WTC11 (cell line): Measurements from ENCODE around the gene BCAS1. TPM values are rescaled to one million over a fixed set of nuclear protein-coding genes. Genes with fewer than 3 reads are reported as not detected.
A peak's percentile ranks its signal among the peaks of the same experiment; 100 is the strongest.

ENCODE experiments used
- ATAC-seq: fragments of 200-7000 bp; cut with Tn5 transposase; 2 replicates; pipeline ENCODE4 v1.10.0; 2021; ENCODE audit warnings: mild to moderate bottlenecking, moderate library complexity
- CTCF ChIA-PET: fragments of 300-600 bp; sonication (Branson Sonifier 250); formaldehyde crosslinking; loops from one replicate; lab custom pipeline; 2021; ENCODE audit warnings: antibody characterized with exemption; lab: Charles Lee
- POLR2A ChIA-PET: fragments of 350-600 bp; sonication (Branson Sonifier 250); formaldehyde crosslinking; loops from one replicate; lab custom pipeline; 2021; ENCODE audit warnings: antibody characterized with exemption; lab: Charles Lee
- DNase-seq: peaks from one replicate; pipeline ENCODE4 v3.0.0; 2021; ENCODE audit warnings: low spot score
- H3K27ac Mint-ChIP-seq: 2 replicates; pipeline ENCODE4 v1.8.0; 2021; ENCODE audit warnings: mixed read lengths
- H3K27me3 Mint-ChIP-seq: 2 replicates; pipeline ENCODE4 v1.8.0; 2021; ENCODE audit warnings: low read depth, mild to moderate bottlenecking, moderate library complexity, mixed read lengths
- H3K36me3 Mint-ChIP-seq: 2 replicates; pipeline ENCODE4 v1.8.0; 2021; ENCODE audit warnings: mixed read lengths
- H3K4me1 Mint-ChIP-seq: 2 replicates; pipeline ENCODE4 v1.8.0; 2022; ENCODE audit warnings: mixed read lengths
- H3K4me3 Mint-ChIP-seq: 2 replicates; pipeline ENCODE4 v1.8.0; 2021; ENCODE audit warnings: mild to moderate bottlenecking, moderate library complexity, mixed read lengths
- H3K9me3 Mint-ChIP-seq: 2 replicates; pipeline ENCODE4 v1.8.0; 2021; ENCODE audit warnings: mixed read lengths
- CDX4 ChIP-seq: fragments of 250-450 bp; sonication (Bioruptor Pico); IDR thresholded peaks from 2 replicates; pipeline ENCODE4 v1.9.0; 2021; ENCODE audit warnings: moderate library complexity, mild to moderate bottlenecking, inconsistent platforms, borderline replicate concordance
- CREB1 ChIP-seq: sonication (generic); formaldehyde crosslinking; IDR thresholded peaks from 2 replicates; pipeline ENCODE4 v1.8.0; 2023; ENCODE audit warnings: mild to moderate bottlenecking, missing genetic modification reagents
- ESRRA ChIP-seq: sonication (generic); formaldehyde crosslinking; IDR thresholded peaks from 2 replicates; pipeline ENCODE4 v1.8.1; 2022; ENCODE audit warnings: mild to moderate bottlenecking, missing genetic modification reagents, borderline replicate concordance
- FOXK1 ChIP-seq: sonication (generic); formaldehyde crosslinking; IDR thresholded peaks from 2 replicates; pipeline ENCODE4 v1.8.0; 2022; ENCODE audit warnings: mild to moderate bottlenecking, moderate library complexity, missing genetic modification reagents
- GTF2I ChIP-seq: fragments of 250-450 bp; sonication (Bioruptor Pico); conservative IDR thresholded peaks from 2 replicates; pipeline ENCODE4 v1.4.0; 2021; ENCODE audit warnings: mild to moderate bottlenecking
- NR2C2 ChIP-seq: sonication (generic); formaldehyde crosslinking; IDR thresholded peaks from 2 replicates; pipeline ENCODE4 v1.8.0; 2022; ENCODE audit warnings: mild to moderate bottlenecking, missing genetic modification reagents
- PRDM15 ChIP-seq: sonication (generic); formaldehyde crosslinking; IDR thresholded peaks from 2 replicates; pipeline ENCODE4 v1.8.0; 2022; ENCODE audit warnings: missing genetic modification reagents
- RORB ChIP-seq: fragments of 250-450 bp; sonication (Bioruptor Pico); IDR thresholded peaks from 2 replicates; pipeline ENCODE4 v1.9.0; 2021; ENCODE audit warnings: mild to moderate bottlenecking
- SMAD3 ChIP-seq: sonication (generic); formaldehyde crosslinking; IDR thresholded peaks from 2 replicates; pipeline ENCODE4 v1.8.0; 2022; ENCODE audit warnings: missing genetic modification reagents, mild to moderate bottlenecking, borderline replicate concordance
- TCF7 ChIP-seq: sonication (generic); formaldehyde crosslinking; IDR thresholded peaks from 2 replicates; pipeline ENCODE4 v1.8.0; 2022; ENCODE audit warnings: mild to moderate bottlenecking, low read depth, missing genetic modification reagents, moderate library complexity
- TEAD1 ChIP-seq: sonication (generic); formaldehyde crosslinking; IDR thresholded peaks from 2 replicates; pipeline ENCODE4 v1.8.0; 2022; ENCODE audit warnings: mild to moderate bottlenecking, missing genetic modification reagents
- ZBTB21 ChIP-seq: sonication (generic); formaldehyde crosslinking; IDR thresholded peaks from 2 replicates; pipeline ENCODE4 v1.8.1; 2023; ENCODE audit warnings: mild to moderate bottlenecking, missing genetic modification reagents, borderline replicate concordance
- ZNF121 ChIP-seq: sonication (generic); formaldehyde crosslinking; IDR thresholded peaks from 2 replicates; pipeline ENCODE4 v1.8.0; 2023; ENCODE audit warnings: missing genetic modification reagents
- ZNF138 ChIP-seq: sonication (generic); formaldehyde crosslinking; conservative IDR thresholded peaks from 2 replicates; pipeline ENCODE4 v1.8.1; 2022; ENCODE audit warnings: mild to moderate bottlenecking, moderate library complexity, missing genetic modification reagents
- ZNF416 ChIP-seq: fragments of 250-450 bp; sonication (Bioruptor Pico); IDR thresholded peaks from 2 replicates; pipeline ENCODE4 v1.9.0; 2021; ENCODE audit warnings: mild to moderate bottlenecking, inconsistent platforms
- ZNF671 ChIP-seq: fragments of 250-450 bp; sonication (Bioruptor Pico); IDR thresholded peaks from 2 replicates; pipeline ENCODE4 v1.8.0; 2021; ENCODE audit warnings: mild to moderate bottlenecking
- total RNA-seq: library from RNA; stranded (reverse); gene quantifications from 3 replicates; pipeline ENCODE4 v1.2.3, GENCODE V29; 2021
- TF ChIP-seq, protein P1 (sequence below): sonication (generic); formaldehyde crosslinking; IDR thresholded peaks from 2 replicates; pipeline ENCODE4 v1.8.0; 2022; ENCODE audit warnings: mild to moderate bottlenecking, missing genetic modification reagents
- TF ChIP-seq, protein P2 (sequence below): fragments of 250-450 bp; sonication (Bioruptor Pico); IDR thresholded peaks from 2 replicates; pipeline ENCODE4 v1.8.0; 2021; ENCODE audit warnings: mild to moderate bottlenecking
- TF ChIP-seq, protein P3 (sequence below): sonication (generic); formaldehyde crosslinking; IDR thresholded peaks from 2 replicates; pipeline ENCODE4 v1.8.0; 2023; ENCODE audit warnings: mild to moderate bottlenecking, missing genetic modification reagents

The BCAS1 gene
- total RNA-seq, 1 experiment from 2014 or later: 0.11 TPM

DNA sequence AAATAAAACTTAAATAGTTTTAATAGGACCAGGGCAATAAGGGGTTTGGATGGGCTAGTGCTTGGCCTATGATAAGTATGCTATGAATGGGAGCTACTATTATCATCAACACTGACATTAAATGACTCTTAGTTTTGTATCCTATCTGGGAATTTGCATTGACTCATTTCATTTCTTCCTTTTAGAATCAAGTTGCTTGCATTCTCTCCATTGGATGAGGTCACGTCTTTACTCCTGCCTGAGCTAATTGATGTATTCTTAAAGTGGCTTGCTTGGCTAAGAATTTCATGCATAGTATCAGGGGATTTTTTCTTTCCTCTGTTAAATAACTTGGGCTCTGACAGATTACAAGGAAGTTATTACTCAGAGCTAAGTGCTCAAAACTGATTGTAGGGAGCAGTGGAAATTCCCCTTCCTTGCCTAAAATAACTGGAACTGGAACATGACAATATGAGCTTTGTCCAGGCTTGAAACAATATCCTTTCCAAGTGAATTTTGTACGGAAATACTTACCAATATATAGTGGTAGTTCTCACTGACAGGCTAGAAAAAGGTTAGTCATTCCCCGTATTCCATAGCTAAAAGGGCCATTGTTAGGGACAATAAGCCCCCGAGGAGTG lies 169.9 kb downstream of the BCAS1 start:
- H3K27me3 Mint-ChIP-seq: no peaks in the 10 kb centered on the region; the same call in 1 of the 2 replicates
- CTCF ChIA-PET: interaction anchor here (1.6 to 6.7 kb wide), 3 partner anchors 15 to 151 kb away, joined by 4 to 68 read pairs (median 8); no protein-coding TSS in a partner anchor
- ATAC-seq: no peak

GRCh38 chr20:53899351-53900167 lies 170.8 kb downstream of the BCAS1 start:
- DNase-seq (no peak), ATAC-seq (peak; percentile 59)
- H3K27me3 Mint-ChIP-seq: no peaks in the 10 kb centered on the region
- no peak for TF ChIP-seq CREB1 (CRISPR knock-in tag)
- TF ChIP-seq, protein P1, sequence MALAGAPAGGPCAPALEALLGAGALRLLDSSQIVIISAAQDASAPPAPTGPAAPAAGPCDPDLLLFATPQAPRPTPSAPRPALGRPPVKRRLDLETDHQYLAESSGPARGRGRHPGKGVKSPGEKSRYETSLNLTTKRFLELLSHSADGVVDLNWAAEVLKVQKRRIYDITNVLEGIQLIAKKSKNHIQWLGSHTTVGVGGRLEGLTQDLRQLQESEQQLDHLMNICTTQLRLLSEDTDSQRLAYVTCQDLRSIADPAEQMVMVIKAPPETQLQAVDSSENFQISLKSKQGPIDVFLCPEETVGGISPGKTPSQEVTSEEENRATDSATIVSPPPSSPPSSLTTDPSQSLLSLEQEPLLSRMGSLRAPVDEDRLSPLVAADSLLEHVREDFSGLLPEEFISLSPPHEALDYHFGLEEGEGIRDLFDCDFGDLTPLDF (CRISPR knock-in tag): no peak
- no peak for TF ChIP-seq PRDM15 (CRISPR knock-in tag)
- TF ChIP-seq SMAD3: 0 out of 2 replicates have a peak, but pooled peaks have one; percentile 49
- no peak overlapping the region for H3K4me3 Mint-ChIP-seq
- CTCF ChIA-PET: interaction anchor here (0.6 to 6.7 kb wide), 3 partner anchors 8 to 41 kb away, joined by 3 to 68 read pairs (median 8); no protein-coding TSS in a partner anchor
- H3K27ac Mint-ChIP-seq: no peak overlapping the region
- H3K9me3 Mint-ChIP-seq: no peaks in the 10 kb centered on the region
- peaks cover 43% of the 10 kb centered on the region for H3K4me1 Mint-ChIP-seq
- H3K36me3 Mint-ChIP-seq: no peaks in the 10 kb centered on the region
- POLR2A ChIA-PET: interaction anchor here (0.5 kb wide), 1 partner anchor 275 kb away, joined by 4 read pairs; no protein-coding TSS in a partner anchor

More for the DNA sequence above, 169.9 kb downstream of the BCAS1 start:
- POLR2A ChIA-PET: interaction anchor here (0.5 kb wide), 1 partner anchor 276 kb away, joined by 4 read pairs; no protein-coding TSS in a partner anchor
- no peak overlapping the region for H3K27ac Mint-ChIP-seq
- no peak for TF ChIP-seq CREB1 (CRISPR knock-in tag)
- no peak for TF ChIP-seq TEAD1 (CRISPR knock-in tag)
- no peak for TF ChIP-seq GTF2I (CRISPR knock-in tag)
- no peak for TF ChIP-seq ESRRA (CRISPR knock-in tag)
- TF ChIP-seq FOXK1 (CRISPR knock-in tag): no peak
- no peak for TF ChIP-seq ZNF138 (CRISPR knock-in tag)
- TF ChIP-seq ZNF121 (CRISPR knock-in tag): no peak
- TF ChIP-seq, protein P2, sequence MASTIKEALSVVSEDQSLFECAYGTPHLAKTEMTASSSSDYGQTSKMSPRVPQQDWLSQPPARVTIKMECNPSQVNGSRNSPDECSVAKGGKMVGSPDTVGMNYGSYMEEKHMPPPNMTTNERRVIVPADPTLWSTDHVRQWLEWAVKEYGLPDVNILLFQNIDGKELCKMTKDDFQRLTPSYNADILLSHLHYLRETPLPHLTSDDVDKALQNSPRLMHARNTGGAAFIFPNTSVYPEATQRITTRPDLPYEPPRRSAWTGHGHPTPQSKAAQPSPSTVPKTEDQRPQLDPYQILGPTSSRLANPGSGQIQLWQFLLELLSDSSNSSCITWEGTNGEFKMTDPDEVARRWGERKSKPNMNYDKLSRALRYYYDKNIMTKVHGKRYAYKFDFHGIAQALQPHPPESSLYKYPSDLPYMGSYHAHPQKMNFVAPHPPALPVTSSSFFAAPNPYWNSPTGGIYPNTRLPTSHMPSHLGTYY (CRISPR knock-in tag): no peak
- TF ChIP-seq CDX4 (CRISPR knock-in tag): no peak
- TF ChIP-seq ZNF416: no peak
- TF ChIP-seq, protein P3, sequence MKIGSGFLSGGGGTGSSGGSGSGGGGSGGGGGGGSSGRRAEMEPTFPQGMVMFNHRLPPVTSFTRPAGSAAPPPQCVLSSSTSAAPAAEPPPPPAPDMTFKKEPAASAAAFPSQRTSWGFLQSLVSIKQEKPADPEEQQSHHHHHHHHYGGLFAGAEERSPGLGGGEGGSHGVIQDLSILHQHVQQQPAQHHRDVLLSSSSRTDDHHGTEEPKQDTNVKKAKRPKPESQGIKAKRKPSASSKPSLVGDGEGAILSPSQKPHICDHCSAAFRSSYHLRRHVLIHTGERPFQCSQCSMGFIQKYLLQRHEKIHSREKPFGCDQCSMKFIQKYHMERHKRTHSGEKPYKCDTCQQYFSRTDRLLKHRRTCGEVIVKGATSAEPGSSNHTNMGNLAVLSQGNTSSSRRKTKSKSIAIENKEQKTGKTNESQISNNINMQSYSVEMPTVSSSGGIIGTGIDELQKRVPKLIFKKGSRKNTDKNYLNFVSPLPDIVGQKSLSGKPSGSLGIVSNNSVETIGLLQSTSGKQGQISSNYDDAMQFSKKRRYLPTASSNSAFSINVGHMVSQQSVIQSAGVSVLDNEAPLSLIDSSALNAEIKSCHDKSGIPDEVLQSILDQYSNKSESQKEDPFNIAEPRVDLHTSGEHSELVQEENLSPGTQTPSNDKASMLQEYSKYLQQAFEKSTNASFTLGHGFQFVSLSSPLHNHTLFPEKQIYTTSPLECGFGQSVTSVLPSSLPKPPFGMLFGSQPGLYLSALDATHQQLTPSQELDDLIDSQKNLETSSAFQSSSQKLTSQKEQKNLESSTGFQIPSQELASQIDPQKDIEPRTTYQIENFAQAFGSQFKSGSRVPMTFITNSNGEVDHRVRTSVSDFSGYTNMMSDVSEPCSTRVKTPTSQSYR (CRISPR knock-in tag): no peak
- TF ChIP-seq RORB: no peak
- no peak for TF ChIP-seq NR2C2 (CRISPR knock-in tag)
- TF ChIP-seq TCF7 (CRISPR knock-in tag): no peak
- no peak for TF ChIP-seq ZBTB21
- TF ChIP-seq ZNF671: no peak
- TF ChIP-seq, protein P1 (CRISPR knock-in tag): no peak
- peaks cover 43% of the 10 kb centered on the region for H3K4me1 Mint-ChIP-seq
- no peak overlapping the region for H3K4me3 Mint-ChIP-seq
- no peaks in the 10 kb centered on the region for H3K36me3 Mint-ChIP-seq
- no peak for DNase-seq
- no peaks in the 10 kb centered on the region for H3K9me3 Mint-ChIP-seq
